ENCODE results near the gene IFNL2. TPM values are rescaled to one million over a fixed set of nuclear protein-coding genes. Genes with fewer than 3 reads are reported as not detected.
"Not testable (repeated sequence)": the region's sequence is repeated elsewhere in the genome, so short reads cannot be mapped to it uniquely, and the experiment has no call there.

Gene IFNL2
- total RNA-seq, 4 donors from 2014 or later = not detected

- DNase-seq (ENCODE audit: low spot score) (no peak), ATAC-seq (ENCODE audit: low FRiP score) (no peak)
- TF ChIP-seq, protein P1, sequence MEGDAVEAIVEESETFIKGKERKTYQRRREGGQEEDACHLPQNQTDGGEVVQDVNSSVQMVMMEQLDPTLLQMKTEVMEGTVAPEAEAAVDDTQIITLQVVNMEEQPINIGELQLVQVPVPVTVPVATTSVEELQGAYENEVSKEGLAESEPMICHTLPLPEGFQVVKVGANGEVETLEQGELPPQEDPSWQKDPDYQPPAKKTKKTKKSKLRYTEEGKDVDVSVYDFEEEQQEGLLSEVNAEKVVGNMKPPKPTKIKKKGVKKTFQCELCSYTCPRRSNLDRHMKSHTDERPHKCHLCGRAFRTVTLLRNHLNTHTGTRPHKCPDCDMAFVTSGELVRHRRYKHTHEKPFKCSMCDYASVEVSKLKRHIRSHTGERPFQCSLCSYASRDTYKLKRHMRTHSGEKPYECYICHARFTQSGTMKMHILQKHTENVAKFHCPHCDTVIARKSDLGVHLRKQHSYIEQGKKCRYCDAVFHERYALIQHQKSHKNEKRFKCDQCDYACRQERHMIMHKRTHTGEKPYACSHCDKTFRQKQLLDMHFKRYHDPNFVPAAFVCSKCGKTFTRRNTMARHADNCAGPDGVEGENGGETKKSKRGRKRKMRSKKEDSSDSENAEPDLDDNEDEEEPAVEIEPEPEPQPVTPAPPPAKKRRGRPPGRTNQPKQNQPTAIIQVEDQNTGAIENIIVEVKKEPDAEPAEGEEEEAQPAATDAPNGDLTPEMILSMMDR (IDR thresholded peaks at IDR 0.05) = no peak
Observed at GRCh38 chr19:39237200-39238184, 30.7 kb upstream of the IFNL2 start.

DNA sequence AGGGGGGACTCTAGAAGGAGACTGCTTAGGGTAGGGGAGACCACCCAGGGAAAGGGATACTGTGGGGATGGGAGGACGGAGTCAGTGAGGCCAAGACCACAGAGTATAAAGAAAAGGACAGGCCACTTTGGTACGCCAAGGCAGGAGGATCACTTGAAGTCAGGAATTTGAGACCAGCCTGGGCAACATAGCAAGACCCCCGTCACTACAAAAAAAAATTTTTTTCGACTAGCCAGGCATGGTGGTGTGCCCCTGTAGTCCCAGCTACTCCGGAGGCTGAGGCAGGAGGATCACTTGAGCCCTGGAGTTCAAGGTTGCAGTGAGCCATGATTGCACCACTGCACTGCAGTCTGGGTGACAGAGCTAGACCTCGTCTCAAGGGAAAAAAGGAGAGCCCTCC lies 30.0 kb upstream of the IFNL2 start:
- TF ChIP-seq, protein P1 (IDR thresholded peaks at IDR 0.05) = no peak
- ATAC-seq (ENCODE audit: low FRiP score) (no peak), DNase-seq (ENCODE audit: low spot score) (no peak)

DNA sequence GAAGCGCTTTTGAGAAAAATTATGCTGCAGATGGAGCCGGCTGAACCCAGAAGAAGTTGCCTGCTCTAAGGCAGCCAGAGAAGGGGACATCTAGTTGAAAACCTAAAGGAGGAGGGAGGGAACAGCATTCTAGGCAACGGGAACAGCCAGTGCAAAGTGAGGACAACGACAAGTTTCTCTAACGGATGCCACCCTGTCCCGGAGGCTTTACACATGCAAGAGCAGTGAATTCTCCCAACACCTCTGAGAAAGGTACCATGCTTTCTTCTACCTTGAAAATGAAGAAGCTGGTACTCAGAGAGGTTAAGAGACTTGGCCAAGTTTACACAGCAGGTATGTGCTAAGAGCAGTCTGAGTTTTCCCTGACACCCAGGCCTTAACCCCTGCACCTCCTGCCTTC lies 29.3 kb upstream of the IFNL2 start:
- DNase-seq (ENCODE audit: low spot score) (no peak), ATAC-seq (ENCODE audit: low FRiP score) (no peak)
- TF ChIP-seq, protein P1 (IDR thresholded peaks at IDR 0.05) = no peak

- TF ChIP-seq, protein P1 (IDR thresholded peaks at IDR 0.05) = no peak
- DNase-seq (ENCODE audit: low spot score) (no peak), ATAC-seq (ENCODE audit: low FRiP score) (no peak)
Observed at GRCh38 chr19:39240421-39240820, 27.8 kb upstream of the IFNL2 start.

GRCh38 chr19:39243741-39244140 lies 24.5 kb upstream of the IFNL2 start:
- not testable (repeated sequence) for DNase-seq (ENCODE audit: low spot score); ATAC-seq (ENCODE audit: low FRiP score)

DNA sequence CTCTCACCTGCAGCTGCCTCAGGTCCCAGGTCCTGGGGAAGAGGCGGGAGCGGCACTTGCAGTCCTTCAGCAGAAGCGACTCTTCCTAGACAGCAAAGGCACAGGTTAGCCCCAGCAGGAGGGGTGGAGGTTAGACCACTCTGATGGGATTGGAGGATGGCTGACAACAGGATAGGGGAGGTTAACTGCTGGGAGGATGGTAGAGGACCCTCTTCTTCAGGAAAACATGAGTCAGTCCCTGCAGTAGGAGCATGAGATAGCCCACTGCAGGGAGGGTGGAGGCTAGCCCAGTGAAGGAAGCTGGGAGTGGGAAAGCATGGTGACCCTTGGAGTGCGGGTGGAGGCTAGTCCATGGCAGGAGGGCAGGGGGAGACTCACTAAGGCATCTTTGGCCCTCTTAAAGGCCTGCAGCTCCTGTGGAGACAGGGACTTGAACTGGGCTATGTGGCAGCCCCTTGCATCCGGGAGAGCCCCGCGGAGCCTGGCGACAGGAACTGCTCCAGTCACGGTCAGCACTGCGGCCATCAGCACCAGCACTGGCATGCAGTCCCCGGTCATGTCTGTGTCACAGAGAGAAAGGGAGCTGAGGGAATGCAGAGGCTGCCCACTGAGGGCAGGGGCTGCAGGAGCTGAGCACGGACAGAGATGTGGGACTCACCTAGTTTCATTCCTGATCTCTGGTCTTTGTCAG lies 23.6 kb upstream of the IFNL2 start, which contains the start of gene IFNL3:
TSS of gene IFNL3 (minus strand) at position 597 of the 691 bp plus-strand sequence. CDS start at position 558, 39 bp downstream.
- not testable (repeated sequence) for ATAC-seq (ENCODE audit: low FRiP score); DNase-seq (ENCODE audit: low spot score)

DNA sequence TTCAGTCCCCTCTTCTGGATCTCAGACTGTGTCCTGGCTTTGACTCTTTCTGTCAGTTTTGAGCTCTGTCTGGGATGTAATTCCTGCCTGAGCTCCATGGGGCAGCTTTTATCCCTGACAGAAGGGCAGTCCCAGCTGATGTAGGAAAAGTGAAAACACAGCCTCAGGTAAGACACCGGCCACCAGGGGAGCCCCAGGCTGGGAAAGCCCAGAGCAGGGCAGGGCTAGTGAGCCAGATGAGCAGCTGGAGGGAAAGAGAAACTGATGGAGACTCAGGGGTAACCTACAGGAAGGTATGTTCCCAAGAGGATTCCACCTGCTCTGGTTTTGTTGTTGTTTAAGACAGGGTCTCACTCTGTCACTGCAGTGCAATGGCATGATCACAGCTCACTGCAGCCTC lies 23.0 kb upstream of the IFNL2 start:
- not testable (repeated sequence) for ATAC-seq (ENCODE audit: low FRiP score)

DNA sequence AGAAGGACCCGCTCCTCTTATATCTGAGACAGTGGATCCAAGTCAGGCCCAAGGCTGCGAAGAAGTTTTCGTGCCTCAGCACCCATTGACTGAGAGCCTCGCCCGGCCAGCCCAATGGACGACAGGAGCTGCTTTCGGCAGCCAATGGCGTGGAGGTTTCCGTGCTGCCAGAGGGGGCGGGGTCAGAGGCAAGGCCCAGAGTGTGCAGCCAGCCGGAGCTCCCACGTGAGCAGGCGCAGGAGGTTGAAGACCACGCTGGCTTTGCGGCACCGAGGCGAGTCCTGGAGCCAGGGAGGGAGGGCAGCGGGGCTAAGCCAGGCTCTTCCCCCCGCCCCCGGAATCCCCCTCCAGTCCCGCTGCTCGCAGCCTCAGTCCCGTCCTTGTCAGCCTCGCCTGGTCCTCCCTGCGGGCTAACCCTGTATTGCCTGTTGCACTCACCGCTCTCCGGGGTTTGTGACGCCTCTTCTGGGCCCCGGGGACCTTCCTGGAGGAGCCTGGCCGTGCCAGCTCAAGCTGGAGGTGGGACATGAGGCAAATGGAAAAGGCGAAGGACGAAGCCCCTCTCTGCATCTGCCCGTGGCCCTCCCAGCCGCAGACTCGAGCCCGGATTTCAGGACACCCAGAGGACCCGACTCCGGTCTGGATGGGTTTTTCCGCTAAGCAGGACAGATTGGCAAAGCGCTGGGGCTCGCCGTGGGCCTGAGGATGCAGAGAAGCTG lies 21.1 kb upstream of the IFNL2 start:
- ATAC-seq (ENCODE audit: low FRiP score) = peak; percentile 46
- DNase-seq (ENCODE audit: low spot score) = no peak
- TF ChIP-seq, protein P1 (IDR thresholded peaks at IDR 0.05) = no peak

More for the DNA sequence above, 23.0 kb upstream of the IFNL2 start:
- DNase-seq (ENCODE audit: low spot score) = not testable (repeated sequence)

Data from omental fat pad (tissue), 4 donors.